GM23248 (cell line): ENCODE data around the gene KERA. TPM values are rescaled to one million over a fixed set of nuclear protein-coding genes. Genes with fewer than 3 reads are reported as not detected.

Experiments used
- DNase-seq: peaks from one replicate; pipeline ENCODE4 v3.0.0-alpha.2; 2015
- H2AFZ ChIP-seq: fragments of 200-600 bp; sonication (generic); 2 replicates; pipeline ENCODE4 v1.6.1; 2016; ENCODE audit warnings: antibody characterized with exemption
- H3F3A ChIP-seq: fragments of 200-600 bp; sonication (generic); 2 replicates; pipeline ENCODE4 v1.6.1; 2016; ENCODE audit warnings: mild to moderate bottlenecking, antibody characterized with exemption, mixed run types; ENCODE audit not compliant: insufficient read depth
- H3K27ac ChIP-seq: fragments of 200-600 bp; sonication (generic); 2 replicates; pipeline ENCODE4 v1.5.1; 2016; ENCODE audit warnings: mild to moderate bottlenecking
- H3K27me3 ChIP-seq: fragments of 200-600 bp; sonication (generic); replicated peaks from 2 replicates; pipeline ENCODE4 v1.6.1; 2016; ENCODE audit warnings: mild to moderate bottlenecking; ENCODE audit not compliant: insufficient read depth
- H3K36me3 ChIP-seq: fragments of 200-600 bp; sonication (generic); 2 replicates; pipeline ENCODE4 v1.6.1; 2016; ENCODE audit warnings: low read depth, mild to moderate bottlenecking
- H3K4me1 ChIP-seq: fragments of 200-600 bp; sonication (generic); 2 replicates; pipeline ENCODE4 v1.6.1; 2016; ENCODE audit warnings: mild to moderate bottlenecking; ENCODE audit not compliant: insufficient read depth
- H3K4me2 ChIP-seq: fragments of 200-600 bp; sonication (generic); one replicate; pipeline ENCODE4 v1.6.1; 2016; ENCODE audit warnings: mild to moderate bottlenecking; ENCODE audit not compliant: unreplicated experiment
- H3K4me3 ChIP-seq: fragments of 200-600 bp; sonication (generic); 2 replicates; pipeline ENCODE4 v1.5.1; 2016; ENCODE audit warnings: mild to moderate bottlenecking
- H3K79me2 ChIP-seq: fragments of 200-600 bp; sonication (generic); 2 replicates; pipeline ENCODE4 v1.6.1; 2016; ENCODE audit warnings: mild to moderate bottlenecking; ENCODE audit not compliant: insufficient read depth
- H3K9ac ChIP-seq: fragments of 200-600 bp; sonication (generic); 2 replicates; pipeline ENCODE4 v1.6.1; 2016; ENCODE audit warnings: mild to moderate bottlenecking
- H3K9me2 ChIP-seq: fragments of 200-600 bp; sonication (generic); 2 replicates; pipeline ENCODE4 v1.6.1; 2016; ENCODE audit warnings: mixed run types, mild to moderate bottlenecking, moderate library complexity; ENCODE audit not compliant: insufficient read depth
- H3K9me3 ChIP-seq: fragments of 200-600 bp; sonication (generic); one replicate; pipeline ENCODE4 v1.6.1; 2017; ENCODE audit warnings: low read depth
- H4K20me1 ChIP-seq: fragments of 200-600 bp; sonication (generic); 2 replicates; pipeline ENCODE4 v1.6.0; 2016; ENCODE audit not compliant: insufficient read depth
- EZH2 ChIP-seq: fragments of 200-600 bp; sonication (generic); IDR thresholded peaks from 2 replicates; pipeline ENCODE4 v1.6.1; 2018; ENCODE audit warnings: antibody characterized with exemption, mild to moderate bottlenecking; ENCODE audit not compliant: insufficient read depth, poor library complexity, severe bottlenecking
- EZH2phosphoT487 ChIP-seq: fragments of 200-600 bp; sonication (generic); IDR thresholded peaks from 2 replicates; pipeline ENCODE4 v1.6.1; 2018; ENCODE audit warnings: antibody characterized with exemption, moderate library complexity, mild to moderate bottlenecking, low read depth; ENCODE audit not compliant: insufficient read depth
- WGBS, 2 experiments: methylation state at CpG; one replicate each; pipeline ENCODE4 v1.1.6; 2015 to 2017; ENCODE audit warnings: low lambda C conversion rate in 2 of 2, low coverage in 1 of 2; ENCODE audit errors: missing lambda C conversion rate in 2 of 2; 5-methylcytosine and 5-hydroxymethylcytosine counted together
- in situ Hi-C: fragments of 300-500 bp; cut with MboI; formaldehyde crosslinking; loops from 2 replicates; pipeline ENCODE4 v1.15.0; 2020
- polyA plus RNA-seq: library from polyadenylated mRNA; unstranded; fragments of >200 nt; fragmentation: Nextera tagmentation; extraction: Ambion mirVana; gene quantifications from 2 replicates; pipeline ENCODE4 v1.2.1, GENCODE V29; 2016
- total RNA-seq: library from RNA; depleted of rRNA; stranded (reverse); fragments of >200 nt; shearing (Covaris generic); gene quantifications from 2 replicates; pipeline ENCODE4 v1.2.3, GENCODE V29; 2014

The KERA gene
- total and polyA plus RNA-seq, 2 experiments from 2014 or later: not detected

- 95 to 96% methylated on average over 1 of the region's 1 CpG for WGBS, 2 experiments
- DNase-seq: no peak
These were observed 48.4 kb downstream of the KERA start for GRCh38 chr12:91009319-91009950.

GRCh38 chr12:91007531-91008290, 50.1 kb downstream of the KERA start:
- 84 to 88% methylated on average over 2 of the region's 2 CpGs for WGBS, 2 experiments
- TF ChIP-seq EZH2phosphoT487 (no peak), EZH2 (no peak)
- Histone ChIP-seq H3K4me3 (no peak overlapping the region), H3F3A (no peaks in the 10 kb centered on the region), H3K9me2 (no peaks in the 10 kb centered on the region), H3K79me2 (no peaks in the 10 kb centered on the region), H3K27me3 (no peaks in the 10 kb centered on the region), H4K20me1 (no peaks in the 10 kb centered on the region), H3K9me3 (no peaks in the 10 kb centered on the region), H3K27ac (no peak overlapping the region), H3K36me3 (no peaks in the 10 kb centered on the region), H3K4me1 (no peaks in the 10 kb centered on the region), H3K9ac (no peak overlapping the region), H2AFZ (no peak overlapping the region), H3K4me2 (no peak overlapping the region)
- DNase-seq: no peak
- in situ Hi-C loops: no loop called here

More at GRCh38 chr12:91009319-91009950, 48.4 kb downstream of the KERA start:
- Histone ChIP-seq H3K36me3 (no peaks in the 10 kb centered on the region), H3F3A (no peaks in the 10 kb centered on the region), H3K4me3 (no peak overlapping the region), H3K4me2 (no peak overlapping the region), H3K79me2 (no peaks in the 10 kb centered on the region), H3K4me1 (no peaks in the 10 kb centered on the region), H4K20me1 (no peaks in the 10 kb centered on the region), H3K9me2 (no peaks in the 10 kb centered on the region), H3K9ac (no peak overlapping the region), H3K27ac (no peak overlapping the region), H2AFZ (no peak overlapping the region), H3K9me3 (no peaks in the 10 kb centered on the region), H3K27me3 (no peaks in the 10 kb centered on the region)
- TF ChIP-seq EZH2 (no peak), EZH2phosphoT487 (no peak)
- in situ Hi-C loops: no loop called here

GRCh38 chr12:91004872-91005271, 53.0 kb downstream of the KERA start, which contains the start of gene EPYC:
TSS of gene EPYC (minus strand) at chr12:91004972. CDS start at chr12:91002565, 2,407 bp downstream.
- H3K9me3 ChIP-seq: no peaks in the 10 kb centered on the region
- no peak within 1 kb of the TSS for H2AFZ ChIP-seq
- no peak within 1 kb of the TSS for H3K4me3 ChIP-seq
- H3K4me2 ChIP-seq: no peak within 1 kb of the TSS
- no peaks in the 10 kb centered on the region for H3K27me3 ChIP-seq
- no peaks in the 10 kb centered on the region for H3K9me2 ChIP-seq
- DNase-seq: no peak
- H3F3A ChIP-seq: no peaks in the 10 kb centered on the region
- H3K9ac ChIP-seq: no peak within 1 kb of the TSS
- no peaks in the 10 kb centered on the region for H4K20me1 ChIP-seq
- no peak within 1 kb of the TSS for H3K27ac ChIP-seq
- in situ Hi-C loops: no loop called here
- no peaks in the 10 kb centered on the region for H3K4me1 ChIP-seq
- H3K79me2 ChIP-seq: no peaks in the 10 kb centered on the region
- TF ChIP-seq EZH2 (no peak), EZH2phosphoT487 (no peak)
- H3K36me3 ChIP-seq: no peaks in the 10 kb centered on the region

GRCh38 chr12:91003737-91004136, 54.1 kb downstream of the KERA start:
- Histone ChIP-seq H3K9me3 (no peaks in the 10 kb centered on the region), H3K27ac (no peak overlapping the region), H2AFZ (no peak overlapping the region), H3K79me2 (no peaks in the 10 kb centered on the region), H3K4me2 (no peak overlapping the region), H3K9ac (no peak overlapping the region), H3K27me3 (no peaks in the 10 kb centered on the region), H3K9me2 (no peaks in the 10 kb centered on the region), H4K20me1 (no peaks in the 10 kb centered on the region), H3K4me3 (no peak overlapping the region), H3K4me1 (no peaks in the 10 kb centered on the region), H3F3A (no peaks in the 10 kb centered on the region), H3K36me3 (no peaks in the 10 kb centered on the region)
- DNase-seq: no peak
- in situ Hi-C loops: no loop called here
- TF ChIP-seq EZH2: no peak
- no peak for TF ChIP-seq EZH2phosphoT487
